Nasal cavity respiratory epithelium epithelial cell of viscerocranial mucosa (primary cell): Measurements from ENCODE around the gene UROD. TPM values are rescaled to one million over a fixed set of nuclear protein-coding genes. Genes with fewer than 3 reads are reported as not detected.

Experiments
- total RNA-seq: library from RNA; depleted of rRNA; stranded (reverse); fragments of >200 nt; gene quantifications from 2 replicates; pipeline ENCODE4 v1.2.3, GENCODE V29; 2014

UROD gene
- 78.8 and 94.7 TPM in 2 replicates for total RNA-seq

DNA sequence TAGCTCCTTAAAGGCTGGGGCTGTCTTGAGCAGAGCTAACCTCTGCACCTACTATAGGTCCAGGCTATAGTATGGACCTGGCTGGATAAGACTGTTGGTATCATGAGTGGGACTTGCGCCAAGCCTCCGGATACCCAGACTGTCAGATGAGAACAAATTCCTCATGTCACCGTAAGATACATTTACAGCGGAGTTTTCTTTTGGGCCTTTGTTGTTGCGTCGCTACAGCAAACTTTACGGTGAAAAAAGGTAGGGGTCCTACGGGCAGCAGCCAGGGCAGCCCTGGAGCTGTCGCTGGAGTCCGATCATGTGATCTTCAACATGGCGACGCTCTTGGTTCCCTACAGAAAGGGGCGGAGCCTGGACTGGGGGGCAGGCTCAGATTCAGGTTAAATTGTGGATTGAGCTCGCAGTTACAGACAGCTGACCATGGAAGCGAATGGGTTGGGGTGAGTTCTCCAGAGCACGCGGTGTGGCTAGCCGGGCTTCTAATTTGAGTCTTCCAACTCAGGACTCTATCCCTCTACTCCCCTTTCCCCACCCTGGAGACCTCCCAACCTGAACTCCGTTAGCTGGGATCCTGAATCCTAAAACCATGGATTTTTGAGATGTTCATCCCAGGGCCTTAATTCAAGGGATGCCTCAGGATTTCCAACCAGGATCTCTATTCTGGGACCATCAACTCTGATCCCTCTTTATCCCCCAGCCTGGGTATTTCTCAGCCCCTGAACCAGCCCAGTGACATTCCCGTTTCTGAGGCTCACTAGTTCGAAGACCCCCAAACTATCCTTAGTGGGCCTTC is at the start of gene UROD:
UROD (plus strand) TSS at position 418 of the 802 bp plus-strand sequence; CDS start at position 430, 12 bp downstream.

DNA sequence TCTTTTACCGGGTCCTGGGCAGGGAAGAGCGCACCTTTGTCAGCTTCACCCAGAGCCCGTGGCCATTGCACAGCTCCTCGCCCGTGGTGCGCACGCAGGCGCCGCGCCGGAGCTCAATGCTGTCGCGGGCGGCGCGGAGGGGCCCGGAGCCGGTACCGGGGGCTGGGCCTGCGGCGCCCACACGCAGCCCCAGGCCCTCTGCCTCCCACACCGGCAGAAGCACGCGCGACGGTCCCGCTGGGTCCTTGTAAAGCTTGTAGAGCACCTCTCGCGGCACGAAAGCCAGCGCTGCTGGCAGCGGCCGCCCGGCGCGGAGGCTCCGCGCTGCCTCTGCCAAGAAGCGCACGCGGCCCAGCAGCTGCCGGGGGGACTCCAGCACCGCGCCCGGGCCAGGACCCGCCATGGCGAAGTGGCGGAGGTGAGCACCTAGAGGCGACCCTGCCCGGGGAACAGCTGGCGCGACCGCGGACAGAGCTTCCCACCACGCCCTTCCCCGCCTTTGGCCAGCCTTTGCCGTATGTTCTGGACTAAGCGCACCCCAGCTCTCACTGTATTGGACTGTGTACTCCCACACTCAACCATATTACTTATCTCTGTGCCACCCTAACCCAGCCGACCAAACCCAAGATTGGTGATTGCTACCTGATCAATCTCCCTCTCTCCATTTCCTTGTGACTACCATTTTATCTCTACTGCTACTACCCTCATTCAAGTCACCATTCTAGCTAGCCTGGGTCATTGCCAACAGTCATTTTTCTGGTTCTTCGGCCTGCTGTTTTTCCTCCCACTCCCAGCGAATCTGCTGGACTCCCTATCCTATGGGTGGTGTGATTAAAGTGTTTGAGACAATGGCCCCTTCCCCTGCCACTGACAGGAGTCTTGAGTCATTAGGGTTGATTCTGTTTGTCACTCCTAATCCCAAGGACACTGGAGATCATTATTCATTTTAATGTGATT is 921 bp upstream of the UROD start, which contains the start of gene HECTD3:
HECTD3 (minus strand) TSS at position 470 of the 957 bp plus-strand sequence; CDS start at position 403, 67 bp downstream.

Other genes with a start within 250 kb of the UROD start
- gene RPS8, start 236.7 kb upstream of the UROD start, total RNA-seq = 1,350 and 2,168 TPM in 2 replicates
- under 0.01 TPM in 2 replicates for gene BEST4, start 224.1 kb upstream of the UROD start, total RNA-seq
- gene PLK3, start 211.9 kb upstream of the UROD start, total RNA-seq = 29.4 and 44.4 TPM in 2 replicates
- gene DYNLT4, start 204.9 kb upstream of the UROD start, total RNA-seq = 0.14 and 0.34 TPM in 2 replicates
- gene BTBD19, start 203.7 kb upstream of the UROD start, total RNA-seq = 1.4 and 1.9 TPM in 2 replicates
- gene PTCH2, start 169.0 kb upstream of the UROD start, total RNA-seq = under 0.01 and 0.14 TPM in 2 replicates
- gene EIF2B3, start 25.7 kb upstream of the UROD start, total RNA-seq = 22.2 and 33.5 TPM in 2 replicates
- 16.1 and 35.2 TPM in 2 replicates for gene HECTD3, start 930 bp upstream of the UROD start, total RNA-seq
- gene ZSWIM5, start 194.4 kb downstream of the UROD start, total RNA-seq = under 0.01 and 0.14 TPM in 2 replicates